WTC11 (cell line): ENCODE measurements around the gene GARNL3. TPM values are rescaled to one million over a fixed set of nuclear protein-coding genes. Genes with fewer than 3 reads are reported as not detected.

Experiments
- ATAC-seq: fragments of 200-7000 bp; cut with Tn5 transposase; 2 replicates; pipeline ENCODE4 v1.10.0; 2021; ENCODE audit warnings: mild to moderate bottlenecking, moderate library complexity
- CTCF ChIA-PET: fragments of 300-600 bp; sonication (Branson Sonifier 250); formaldehyde crosslinking; loops from one replicate; lab custom pipeline; 2021; ENCODE audit warnings: antibody characterized with exemption; lab: Charles Lee
- POLR2A ChIA-PET: fragments of 350-600 bp; sonication (Branson Sonifier 250); formaldehyde crosslinking; loops from one replicate; lab custom pipeline; 2021; ENCODE audit warnings: antibody characterized with exemption; lab: Charles Lee
- DNase-seq: peaks from one replicate; pipeline ENCODE4 v3.0.0; 2021; ENCODE audit warnings: low spot score
- H3K27ac Mint-ChIP-seq: 2 replicates; pipeline ENCODE4 v1.8.0; 2021; ENCODE audit warnings: mixed read lengths
- H3K27me3 Mint-ChIP-seq: 2 replicates; pipeline ENCODE4 v1.8.0; 2021; ENCODE audit warnings: low read depth, mild to moderate bottlenecking, moderate library complexity, mixed read lengths
- H3K36me3 Mint-ChIP-seq: 2 replicates; pipeline ENCODE4 v1.8.0; 2021; ENCODE audit warnings: mixed read lengths
- H3K4me1 Mint-ChIP-seq: 2 replicates; pipeline ENCODE4 v1.8.0; 2022; ENCODE audit warnings: mixed read lengths
- H3K4me3 Mint-ChIP-seq: 2 replicates; pipeline ENCODE4 v1.8.0; 2021; ENCODE audit warnings: mild to moderate bottlenecking, moderate library complexity, mixed read lengths
- H3K9me3 Mint-ChIP-seq: 2 replicates; pipeline ENCODE4 v1.8.0; 2021; ENCODE audit warnings: mixed read lengths
- CTCF ChIP-seq: fragments of 200-600 bp; IDR thresholded peaks from 2 replicates; pipeline ENCODE4 v1.8.0; 2022; ENCODE audit warnings: antibody characterized with exemption
- ETV6 ChIP-seq: sonication (generic); formaldehyde crosslinking; IDR thresholded peaks from 2 replicates; pipeline ENCODE4 v1.8.1; 2022; ENCODE audit warnings: mild to moderate bottlenecking, missing genetic modification reagents
- HMGXB4 ChIP-seq: sonication (generic); formaldehyde crosslinking; IDR thresholded peaks from 2 replicates; pipeline ENCODE4 v1.8.1; 2023; ENCODE audit warnings: mild to moderate bottlenecking, moderate library complexity, missing genetic modification reagents
- NFE2L1 ChIP-seq: sonication (generic); formaldehyde crosslinking; IDR thresholded peaks from 2 replicates; pipeline ENCODE4 v1.8.1; 2023; ENCODE audit warnings: missing genetic modification reagents
- NR2C2 ChIP-seq: sonication (generic); formaldehyde crosslinking; IDR thresholded peaks from 2 replicates; pipeline ENCODE4 v1.8.0; 2022; ENCODE audit warnings: mild to moderate bottlenecking, missing genetic modification reagents
- OVOL2 ChIP-seq: fragments of 250-450 bp; sonication (Bioruptor Pico); IDR thresholded peaks from 2 replicates; pipeline ENCODE4 v1.9.0; 2021; ENCODE audit warnings: mild to moderate bottlenecking, borderline replicate concordance
- PRRX2 ChIP-seq: fragments of 250-450 bp; sonication (Bioruptor Pico); IDR thresholded peaks from 2 replicates; pipeline ENCODE4 v1.8.0; 2021; ENCODE audit warnings: mild to moderate bottlenecking
- RELA ChIP-seq: sonication (generic); formaldehyde crosslinking; IDR thresholded peaks from 2 replicates; pipeline ENCODE4 v1.8.1; 2022; ENCODE audit warnings: missing genetic modification reagents, mild to moderate bottlenecking, borderline replicate concordance
- RORB ChIP-seq: fragments of 250-450 bp; sonication (Bioruptor Pico); IDR thresholded peaks from 2 replicates; pipeline ENCODE4 v1.9.0; 2021; ENCODE audit warnings: mild to moderate bottlenecking
- SMAD4 ChIP-seq: sonication (generic); formaldehyde crosslinking; IDR thresholded peaks from 2 replicates; pipeline ENCODE4 v1.8.0; 2022; ENCODE audit warnings: mild to moderate bottlenecking, missing genetic modification reagents
- SP1 ChIP-seq: sonication (generic); formaldehyde crosslinking; conservative IDR thresholded peaks from 2 replicates; pipeline ENCODE4 v1.8.1; 2022; ENCODE audit warnings: missing genetic modification reagents
- USF2 ChIP-seq: sonication (generic); formaldehyde crosslinking; IDR thresholded peaks from 2 replicates; pipeline ENCODE4 v1.8.1; 2023; ENCODE audit warnings: mild to moderate bottlenecking, missing genetic modification reagents, moderate library complexity
- ZNF138 ChIP-seq: sonication (generic); formaldehyde crosslinking; conservative IDR thresholded peaks from 2 replicates; pipeline ENCODE4 v1.8.1; 2022; ENCODE audit warnings: mild to moderate bottlenecking, moderate library complexity, missing genetic modification reagents
- ZNF219 ChIP-seq: sonication (generic); formaldehyde crosslinking; IDR thresholded peaks from 2 replicates; pipeline ENCODE4 v1.8.0; 2023; ENCODE audit warnings: missing genetic modification reagents, mild to moderate bottlenecking, borderline replicate concordance
- ZNF232 ChIP-seq: sonication (generic); formaldehyde crosslinking; IDR thresholded peaks from 2 replicates; pipeline ENCODE4 v1.8.0; 2022; ENCODE audit warnings: mild to moderate bottlenecking, missing genetic modification reagents
- ZNF317 ChIP-seq: sonication (generic); formaldehyde crosslinking; IDR thresholded peaks from 2 replicates; pipeline ENCODE4 v1.8.1; 2023; ENCODE audit warnings: low read depth, mild to moderate bottlenecking, moderate library complexity, missing genetic modification reagents, borderline replicate concordance
- total RNA-seq: library from RNA; stranded (reverse); gene quantifications from 3 replicates; pipeline ENCODE4 v1.2.3, GENCODE V29; 2021
- TF ChIP-seq, protein P1 (sequence below): sonication (generic); formaldehyde crosslinking; IDR thresholded peaks from 2 replicates; pipeline ENCODE4 v1.8.1; 2023; ENCODE audit warnings: mild to moderate bottlenecking, missing genetic modification reagents
- TF ChIP-seq, protein P2 (sequence below): sonication (generic); formaldehyde crosslinking; IDR thresholded peaks from 2 replicates; pipeline ENCODE4 v1.8.0; 2023; ENCODE audit warnings: mild to moderate bottlenecking, missing genetic modification reagents
- TF ChIP-seq, protein P3 (sequence below): sonication (generic); formaldehyde crosslinking; IDR thresholded peaks from 2 replicates; pipeline ENCODE4 v1.8.0; 2023; ENCODE audit warnings: missing genetic modification reagents, mild to moderate bottlenecking, borderline replicate concordance

Gene GARNL3
- total RNA-seq, 1 experiment from 2014 or later: 17.8 TPM

DNA sequence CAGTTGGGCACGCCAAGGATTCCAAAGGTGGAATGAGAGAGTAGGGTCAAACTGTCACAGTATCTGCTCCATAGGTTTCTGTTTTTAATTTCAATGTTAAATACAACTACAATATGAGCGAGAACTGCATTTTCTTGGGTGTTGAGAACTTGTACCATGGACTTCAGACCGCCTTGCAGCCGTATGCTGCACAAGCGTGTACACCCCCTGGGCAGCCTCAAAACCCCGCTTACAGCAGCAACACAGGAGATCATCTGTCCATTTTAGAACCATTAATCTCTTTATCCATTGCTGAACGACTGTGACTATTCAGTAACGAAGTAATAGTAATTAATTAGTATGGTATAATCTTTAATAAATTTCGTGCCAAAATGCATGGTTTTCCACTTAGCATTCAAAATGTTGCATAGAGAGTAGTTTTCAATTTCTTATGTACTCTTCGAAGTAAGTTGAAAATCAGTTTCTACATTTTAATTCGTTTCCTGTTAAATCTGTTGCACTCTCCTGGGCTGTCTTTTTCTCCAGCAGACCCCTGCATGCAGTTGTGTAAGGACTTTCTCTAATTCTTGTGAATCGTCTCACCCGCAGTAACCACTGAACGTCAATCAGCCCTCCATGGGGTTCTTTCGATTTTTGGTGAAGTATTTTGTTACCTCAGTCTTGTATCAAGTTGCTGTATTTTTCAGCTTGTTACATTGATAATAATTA is 42.0 kb upstream of the GARNL3 start:
- Mint-ChIP-seq H3K27me3 (peaks cover 36% of the 10 kb centered on the region), H3K9me3 (no peaks in the 10 kb centered on the region), H3K27ac (no peak overlapping the region), H3K4me1 (peaks cover 20% of the 10 kb centered on the region), H3K4me3 (no peak overlapping the region), H3K36me3 (no peaks in the 10 kb centered on the region)
- TF ChIP-seq ETV6 (CRISPR knock-in tag) (no peak), PRRX2 (CRISPR knock-in tag) (no peak), ZNF317 (CRISPR knock-in tag) (no peak), HMGXB4 (CRISPR knock-in tag) (no peak), RELA (no peak), SP1 (CRISPR knock-in tag) (no peak), CTCF (no peak), OVOL2 (CRISPR knock-in tag) (no peak)
- TF ChIP-seq, protein P1, sequence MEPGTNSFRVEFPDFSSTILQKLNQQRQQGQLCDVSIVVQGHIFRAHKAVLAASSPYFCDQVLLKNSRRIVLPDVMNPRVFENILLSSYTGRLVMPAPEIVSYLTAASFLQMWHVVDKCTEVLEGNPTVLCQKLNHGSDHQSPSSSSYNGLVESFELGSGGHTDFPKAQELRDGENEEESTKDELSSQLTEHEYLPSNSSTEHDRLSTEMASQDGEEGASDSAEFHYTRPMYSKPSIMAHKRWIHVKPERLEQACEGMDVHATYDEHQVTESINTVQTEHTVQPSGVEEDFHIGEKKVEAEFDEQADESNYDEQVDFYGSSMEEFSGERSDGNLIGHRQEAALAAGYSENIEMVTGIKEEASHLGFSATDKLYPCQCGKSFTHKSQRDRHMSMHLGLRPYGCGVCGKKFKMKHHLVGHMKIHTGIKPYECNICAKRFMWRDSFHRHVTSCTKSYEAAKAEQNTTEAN (CRISPR knock-in tag): no peak
- TF ChIP-seq, protein P2, sequence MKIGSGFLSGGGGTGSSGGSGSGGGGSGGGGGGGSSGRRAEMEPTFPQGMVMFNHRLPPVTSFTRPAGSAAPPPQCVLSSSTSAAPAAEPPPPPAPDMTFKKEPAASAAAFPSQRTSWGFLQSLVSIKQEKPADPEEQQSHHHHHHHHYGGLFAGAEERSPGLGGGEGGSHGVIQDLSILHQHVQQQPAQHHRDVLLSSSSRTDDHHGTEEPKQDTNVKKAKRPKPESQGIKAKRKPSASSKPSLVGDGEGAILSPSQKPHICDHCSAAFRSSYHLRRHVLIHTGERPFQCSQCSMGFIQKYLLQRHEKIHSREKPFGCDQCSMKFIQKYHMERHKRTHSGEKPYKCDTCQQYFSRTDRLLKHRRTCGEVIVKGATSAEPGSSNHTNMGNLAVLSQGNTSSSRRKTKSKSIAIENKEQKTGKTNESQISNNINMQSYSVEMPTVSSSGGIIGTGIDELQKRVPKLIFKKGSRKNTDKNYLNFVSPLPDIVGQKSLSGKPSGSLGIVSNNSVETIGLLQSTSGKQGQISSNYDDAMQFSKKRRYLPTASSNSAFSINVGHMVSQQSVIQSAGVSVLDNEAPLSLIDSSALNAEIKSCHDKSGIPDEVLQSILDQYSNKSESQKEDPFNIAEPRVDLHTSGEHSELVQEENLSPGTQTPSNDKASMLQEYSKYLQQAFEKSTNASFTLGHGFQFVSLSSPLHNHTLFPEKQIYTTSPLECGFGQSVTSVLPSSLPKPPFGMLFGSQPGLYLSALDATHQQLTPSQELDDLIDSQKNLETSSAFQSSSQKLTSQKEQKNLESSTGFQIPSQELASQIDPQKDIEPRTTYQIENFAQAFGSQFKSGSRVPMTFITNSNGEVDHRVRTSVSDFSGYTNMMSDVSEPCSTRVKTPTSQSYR (CRISPR knock-in tag): no peak
- no peak for DNase-seq
- no peak for ATAC-seq
- CTCF ChIA-PET: no interaction called here
- POLR2A ChIA-PET: no interaction called here

GRCh38 chr9:127223266-127223665 is 41.3 kb upstream of the GARNL3 start:
- ATAC-seq: no peak
- POLR2A ChIA-PET: interaction anchor here (1.9 to 2.0 kb wide), 2 partner anchors 22 to 174 kb away, joined by 12 to 15 read pairs; partner anchors contain the start of gene SLC2A8
- Mint-ChIP-seq H3K9me3 (no peaks in the 10 kb centered on the region), H3K27ac (no peak overlapping the region), H3K27me3 (peaks cover 36% of the 10 kb centered on the region), H3K36me3 (no peaks in the 10 kb centered on the region), H3K4me1 (peaks cover 20% of the 10 kb centered on the region), H3K4me3 (peak overlapping the region; percentile 80; the same call in 1 of the 2 replicates)
- CTCF ChIA-PET: interaction anchor here (0.5 to 3.3 kb wide), 22 partner anchors 8 to 512 kb away, joined by 3 to 44 read pairs (median 8); partner anchors contain the start of genes SLC2A8, TOR2A and ZNF79
- DNase-seq: no peak
- TF ChIP-seq ETV6 (CRISPR knock-in tag): no peak
- no peak for TF ChIP-seq NR2C2 (CRISPR knock-in tag)
- no peak for TF ChIP-seq RORB (CRISPR knock-in tag)
- no peak for TF ChIP-seq ZNF219 (CRISPR knock-in tag)
- TF ChIP-seq CTCF: no peak
- TF ChIP-seq, protein P3, sequence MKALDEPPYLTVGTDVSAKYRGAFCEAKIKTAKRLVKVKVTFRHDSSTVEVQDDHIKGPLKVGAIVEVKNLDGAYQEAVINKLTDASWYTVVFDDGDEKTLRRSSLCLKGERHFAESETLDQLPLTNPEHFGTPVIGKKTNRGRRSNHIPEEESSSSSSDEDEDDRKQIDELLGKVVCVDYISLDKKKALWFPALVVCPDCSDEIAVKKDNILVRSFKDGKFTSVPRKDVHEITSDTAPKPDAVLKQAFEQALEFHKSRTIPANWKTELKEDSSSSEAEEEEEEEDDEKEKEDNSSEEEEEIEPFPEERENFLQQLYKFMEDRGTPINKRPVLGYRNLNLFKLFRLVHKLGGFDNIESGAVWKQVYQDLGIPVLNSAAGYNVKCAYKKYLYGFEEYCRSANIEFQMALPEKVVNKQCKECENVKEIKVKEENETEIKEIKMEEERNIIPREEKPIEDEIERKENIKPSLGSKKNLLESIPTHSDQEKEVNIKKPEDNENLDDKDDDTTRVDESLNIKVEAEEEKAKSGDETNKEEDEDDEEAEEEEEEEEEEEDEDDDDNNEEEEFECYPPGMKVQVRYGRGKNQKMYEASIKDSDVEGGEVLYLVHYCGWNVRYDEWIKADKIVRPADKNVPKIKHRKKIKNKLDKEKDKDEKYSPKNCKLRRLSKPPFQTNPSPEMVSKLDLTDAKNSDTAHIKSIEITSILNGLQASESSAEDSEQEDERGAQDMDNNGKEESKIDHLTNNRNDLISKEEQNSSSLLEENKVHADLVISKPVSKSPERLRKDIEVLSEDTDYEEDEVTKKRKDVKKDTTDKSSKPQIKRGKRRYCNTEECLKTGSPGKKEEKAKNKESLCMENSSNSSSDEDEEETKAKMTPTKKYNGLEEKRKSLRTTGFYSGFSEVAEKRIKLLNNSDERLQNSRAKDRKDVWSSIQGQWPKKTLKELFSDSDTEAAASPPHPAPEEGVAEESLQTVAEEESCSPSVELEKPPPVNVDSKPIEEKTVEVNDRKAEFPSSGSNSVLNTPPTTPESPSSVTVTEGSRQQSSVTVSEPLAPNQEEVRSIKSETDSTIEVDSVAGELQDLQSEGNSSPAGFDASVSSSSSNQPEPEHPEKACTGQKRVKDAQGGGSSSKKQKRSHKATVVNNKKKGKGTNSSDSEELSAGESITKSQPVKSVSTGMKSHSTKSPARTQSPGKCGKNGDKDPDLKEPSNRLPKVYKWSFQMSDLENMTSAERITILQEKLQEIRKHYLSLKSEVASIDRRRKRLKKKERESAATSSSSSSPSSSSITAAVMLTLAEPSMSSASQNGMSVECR: no peak
- no peak for TF ChIP-seq NFE2L1 (CRISPR knock-in tag)
- no peak for TF ChIP-seq SMAD4
- no peak for TF ChIP-seq ZNF138
- TF ChIP-seq USF2: no peak
- TF ChIP-seq ZNF232: no peak
